GM20000 (cell line): ENCODE data around the gene KLHDC7A.
"Not testable (repeated sequence)": the region's sequence is repeated elsewhere in the genome, so short reads cannot be mapped to it uniquely, and the experiment has no call there.

ENCODE experiments used
- DNase-seq: peaks from one replicate; pipeline ENCODE4 v3.0.0; 2012; ENCODE audit warnings: low spot score
- TF ChIP-seq, protein P1 (sequence below): IDR thresholded peaks from 2 replicates; pipeline ENCODE4 v1.5.1; 2012; ENCODE audit warnings: mild to moderate bottlenecking, control low read depth; ENCODE audit errors: extremely low read depth, missing control alignments

The KLHDC7A gene

GRCh38 chr1:18447509-18448220 is 33.1 kb upstream of the KLHDC7A start:
- TF ChIP-seq, protein P1, sequence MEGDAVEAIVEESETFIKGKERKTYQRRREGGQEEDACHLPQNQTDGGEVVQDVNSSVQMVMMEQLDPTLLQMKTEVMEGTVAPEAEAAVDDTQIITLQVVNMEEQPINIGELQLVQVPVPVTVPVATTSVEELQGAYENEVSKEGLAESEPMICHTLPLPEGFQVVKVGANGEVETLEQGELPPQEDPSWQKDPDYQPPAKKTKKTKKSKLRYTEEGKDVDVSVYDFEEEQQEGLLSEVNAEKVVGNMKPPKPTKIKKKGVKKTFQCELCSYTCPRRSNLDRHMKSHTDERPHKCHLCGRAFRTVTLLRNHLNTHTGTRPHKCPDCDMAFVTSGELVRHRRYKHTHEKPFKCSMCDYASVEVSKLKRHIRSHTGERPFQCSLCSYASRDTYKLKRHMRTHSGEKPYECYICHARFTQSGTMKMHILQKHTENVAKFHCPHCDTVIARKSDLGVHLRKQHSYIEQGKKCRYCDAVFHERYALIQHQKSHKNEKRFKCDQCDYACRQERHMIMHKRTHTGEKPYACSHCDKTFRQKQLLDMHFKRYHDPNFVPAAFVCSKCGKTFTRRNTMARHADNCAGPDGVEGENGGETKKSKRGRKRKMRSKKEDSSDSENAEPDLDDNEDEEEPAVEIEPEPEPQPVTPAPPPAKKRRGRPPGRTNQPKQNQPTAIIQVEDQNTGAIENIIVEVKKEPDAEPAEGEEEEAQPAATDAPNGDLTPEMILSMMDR, result no peak
- no peak for DNase-seq

GRCh38 chr1:18448889-18449288 is 31.8 kb upstream of the KLHDC7A start:
- TF ChIP-seq, protein P1, result no peak
- DNase-seq, result no peak

GRCh38 chr1:18452550-18452949 is 28.2 kb upstream of the KLHDC7A start:
- no peak for DNase-seq
- TF ChIP-seq, protein P1, result no peak

GRCh38 chr1:18458133-18459092 is 22.3 kb upstream of the KLHDC7A start:
- TF ChIP-seq, protein P1, result no peak
- DNase-seq, result no peak

GRCh38 chr1:18461656-18462055 is 19.1 kb upstream of the KLHDC7A start:
- no peak for DNase-seq
- TF ChIP-seq, protein P1, result no peak

GRCh38 chr1:18462517-18462916 is 18.2 kb upstream of the KLHDC7A start:
- DNase-seq, result not testable (repeated sequence)

DNA sequence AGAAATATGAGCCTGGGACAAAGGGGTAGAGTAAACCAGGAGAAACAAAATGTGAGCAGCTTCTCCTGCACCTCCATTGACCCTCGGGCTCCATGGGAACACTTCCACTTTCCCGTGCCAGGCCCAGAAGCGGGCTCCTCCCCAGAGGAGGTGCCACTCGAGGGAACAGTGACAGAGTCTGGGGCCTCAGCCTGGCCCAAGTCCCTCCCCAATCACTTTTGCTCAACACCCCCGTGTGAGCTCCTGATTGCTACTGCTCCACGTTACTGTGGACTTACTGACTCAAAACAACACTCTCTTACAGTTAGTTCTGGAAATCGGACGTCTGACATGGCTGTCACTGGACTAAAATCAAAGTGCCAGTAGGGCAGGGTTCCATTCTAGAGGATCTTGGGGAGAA is 17.7 kb upstream of the KLHDC7A start:
- DNase-seq, result no peak

More for the DNA sequence above, 17.7 kb upstream of the KLHDC7A start:
- TF ChIP-seq, protein P1, result no peak
